ENCODE measurements around the gene CASP6. TPM values are rescaled to one million over a fixed set of nuclear protein-coding genes. Genes with fewer than 3 reads are reported as not detected.

CASP6 gene
- total and polyA plus RNA-seq, 2 of the 8 experiments (the other 6 are each of a cell fraction or from before 2014, with no cell fraction given): 29.5 to 35.1 TPM

GRCh38 chr4:109702950-109703663, at the start of gene CASP6 (continued):
- peak in 1 of 2 experiments; percentile 38; a peak in 1 of 4 replicates for TF ChIP-seq SIN3A (conservative IDR thresholded peaks at IDR 0.05 in 1 of 2, IDR thresholded peaks at IDR 0.05 in 1 of 2; ENCODE audit: low read depth in 1 of 2, low read length in 2 of 2)
- TF ChIP-seq FOSL1 (IDR thresholded peaks at IDR 0.05; ENCODE audit: insufficient read depth, low read depth, low read length): no peak
- TF ChIP-seq ATF2 (IDR thresholded peaks at IDR 0.05; ENCODE audit: low read length): no peak
- 0 out of 2 replicates have a peak, but pooled peaks have one; percentile 2 for TF ChIP-seq NRF1 (IDR thresholded peaks at IDR 0.05; ENCODE audit: low read depth, low read length)
- TF ChIP-seq POLR2AphosphoS5 (IDR thresholded peaks at IDR 0.05; ENCODE audit: low read depth, low read length): peak; percentile 88
- peak; percentile 83 for TF ChIP-seq ASH2L (IDR thresholded peaks at IDR 0.05; ENCODE audit: low read length)
- TF ChIP-seq EZH2 (IDR thresholded peaks at IDR 0.05; ENCODE audit: low read depth, low read length, severe bottlenecking): no peak
- TF ChIP-seq ZNF274 (IDR thresholded peaks at IDR 0.05; ENCODE audit: borderline replicate concordance, extremely low read depth, low read length): no peak
- TF ChIP-seq KDM5A (IDR thresholded peaks at IDR 0.05; ENCODE audit: low read length): no peak
- TF ChIP-seq HDAC6 (IDR thresholded peaks at IDR 0.05; ENCODE audit: low read depth, low read length): no peak
- peak; percentile 44 for TF ChIP-seq CREB1 (IDR thresholded peaks at IDR 0.05)
- TF ChIP-seq BCL11A (IDR thresholded peaks at IDR 0.05; ENCODE audit: low read depth in 2 of 2, low read length in 2 of 2): no peak
- TF ChIP-seq YY1 (IDR thresholded peaks at IDR 0.05; ENCODE audit: low read depth, low read length): peak; percentile 43; the same call in 1 of the 2 replicates
- TF ChIP-seq SP4 (IDR thresholded peaks at IDR 0.05; ENCODE audit: low read length): no peak; the same call in 1 of the 2 replicates
- TF ChIP-seq SAP30 (IDR thresholded peaks at IDR 0.05; ENCODE audit: insufficient read depth, insufficient replicate concordance, low read length): no peak
- peak; percentile 67 for TF ChIP-seq TBP (IDR thresholded peaks at IDR 0.05; ENCODE audit: low read depth, low read length)
- no peak for TF ChIP-seq USF2 (IDR thresholded peaks at IDR 0.05; ENCODE audit: low read length)
- TF ChIP-seq RXRA (IDR thresholded peaks at IDR 0.05; ENCODE audit: insufficient read depth, low read depth, low read length): no peak
- TF ChIP-seq SUZ12 (IDR thresholded peaks at IDR 0.05; ENCODE audit: low read length): 0 out of 2 replicates have a peak, but pooled peaks have one; percentile 25
- TF ChIP-seq CBX8 (IDR thresholded peaks at IDR 0.05; ENCODE audit: borderline replicate concordance, low read depth, low read length): no peak
